DMS153 (cell line): Measurements from ENCODE around the gene GAB2.
"Not testable (repeated sequence)": the region's sequence is repeated elsewhere in the genome, so short reads cannot be mapped to it uniquely, and the experiment has no call there.

Source experiments
- DNase-seq: peaks from one replicate; lab custom pipeline; 2025; lab: John Stamatoyannopoulos, UW

Gene GAB2

GRCh38 chr11:78181185-78181584 lies 236.4 kb downstream of the GAB2 start:
- DNase-seq, result no peak

- no peak for DNase-seq
These were observed 236.9 kb downstream of the GAB2 start for GRCh38 chr11:78180751-78181150.

- no peak for DNase-seq
These were observed 238.1 kb downstream of the GAB2 start for GRCh38 chr11:78179459-78180071.

- DNase-seq, result no peak
These were observed 240.4 kb downstream of the GAB2 start for GRCh38 chr11:78177216-78177615.

- no peak for DNase-seq
These were observed 240.9 kb downstream of the GAB2 start for GRCh38 chr11:78176605-78177141.

- not testable (repeated sequence) for DNase-seq
These were observed 241.8 kb downstream of the GAB2 start for GRCh38 chr11:78175862-78176261.

- no peak for DNase-seq
These were observed 245.7 kb downstream of the GAB2 start for GRCh38 chr11:78171951-78172350.

- no peak for DNase-seq
These were observed 246.6 kb downstream of the GAB2 start for GRCh38 chr11:78170874-78171549.

GRCh38 chr11:78170413-78170812 lies 247.2 kb downstream of the GAB2 start:
- no peak for DNase-seq

- DNase-seq, result no peak
These were observed 248.8 kb downstream of the GAB2 start for GRCh38 chr11:78168539-78169477.

GRCh38 chr11:78166855-78167469 lies 250.7 kb downstream of the GAB2 start:
- DNase-seq, result no peak
